Subcutaneous adipose tissue (tissue), 4 donors: ENCODE measurements around the gene METTL26. TPM values are rescaled to one million over a fixed set of nuclear protein-coding genes. Genes with fewer than 3 reads are reported as not detected.

Experiments used
- CTCF ChIP-seq: fragments of 450-650 bp; IDR thresholded peaks from one replicate; pipeline ENCODE4 v1.5.1; 2016; ENCODE audit warnings: low read depth, mild to moderate bottlenecking, control low read depth, antibody characterized with exemption, moderate library complexity
- total RNA-seq, 4 donors: library from RNA; depleted of rRNA; stranded (reverse); fragments of >200 nt; gene quantifications; one replicate each; pipeline ENCODE4 v1.1.0, GENCODE V29; 2016

The METTL26 gene
- total RNA-seq, 4 donors from 2014 or later, result 72.2 to 199 (median 117) TPM

GRCh38 chr16:588889-589657, 47.0 kb downstream of the METTL26 start:
- TF ChIP-seq CTCF, result no peak

GRCh38 chr16:588639-588888, 47.5 kb downstream of the METTL26 start:
- TF ChIP-seq CTCF, result no peak

GRCh38 chr16:586645-587590, 49.2 kb downstream of the METTL26 start:
- TF ChIP-seq CTCF, result no peak

- no peak for TF ChIP-seq CTCF
Measured at GRCh38 chr16:586047-586644, 50.0 kb downstream of the METTL26 start.

GRCh38 chr16:585351-585750, 50.8 kb downstream of the METTL26 start:
- no peak for TF ChIP-seq CTCF

Other genes with a start within 250 kb of the METTL26 start
- gene NME4, start 239.1 kb downstream of the METTL26 start, total RNA-seq, result 100 to 1,000 TPM in 2 of 4 donors, 10 to 100 TPM in 2; 62.1 to 120 (median 96.5) TPM
- gene DECR2, start 234.4 kb downstream of the METTL26 start, total RNA-seq, result 10 to 100 TPM in 3 of 4 donors, 1 to 10 TPM in 1; 9.8 to 54.8 (median 20.3) TPM
- 10 to 100 TPM; 10.9 to 35.0 (median 21.0) TPM for gene RAB11FIP3, start 210.7 kb downstream of the METTL26 start, total RNA-seq
- 10 to 100 TPM in 3 of 4 donors, 1 to 10 TPM in 1; 7.6 to 30.0 (median 13.3) TPM for gene CAPN15, start 108.6 kb downstream of the METTL26 start, total RNA-seq
- not detected for gene PRR35, start 75.9 kb downstream of the METTL26 start, total RNA-seq
- 1 to 10 TPM in 2 of 4 donors, under 1 TPM in 1, not detected in 1; 0.85 to 3.8 (median 2.0) TPM for gene NHLRC4, start 69.3 kb downstream of the METTL26 start, total RNA-seq
- 10 to 100 TPM in 3 of 4 donors, 1 to 10 TPM in 1; 9.5 to 42.0 (median 16.4) TPM for gene PIGQ, start 66.3 kb downstream of the METTL26 start, total RNA-seq
- gene RAB40C, start 46.2 kb downstream of the METTL26 start, total RNA-seq, result 10 to 100 TPM in 2 of 4 donors, 1 to 10 TPM in 2; 7.7 to 32.2 (median 12.3) TPM
- 1 to 10 TPM in 1 of 4 donors, not detected in 3; 1.5 TPM for gene WFIKKN1, start 5.3 kb downstream of the METTL26 start, total RNA-seq
- 10 to 100 TPM; 19.2 to 60.7 (median 39.7) TPM for gene MCRIP2, start 5.5 kb upstream of the METTL26 start, total RNA-seq
- 10 to 100 TPM in 1 of 4 donors, 1 to 10 TPM in 3; 6.7 to 30.1 (median 8.4) TPM for gene WDR90, start 13.1 kb upstream of the METTL26 start, total RNA-seq
- 10 to 100 TPM; 26.2 to 75.4 (median 37.8) TPM for gene RHOT2, start 31.8 kb upstream of the METTL26 start, total RNA-seq
- gene RHBDL1, start 39.4 kb upstream of the METTL26 start, total RNA-seq, result 1 to 10 TPM in 2 of 4 donors, under 1 TPM in 1, not detected in 1; 0.66 to 1.7 (median 1.3) TPM
- gene STUB1, start 44.1 kb upstream of the METTL26 start, total RNA-seq, result 100 to 1,000 TPM; 107 to 244 (median 140) TPM
- 10 to 100 TPM; 27.4 to 67.8 (median 49.3) TPM for gene JMJD8, start 48.0 kb upstream of the METTL26 start, total RNA-seq
- 10 to 100 TPM in 1 of 4 donors, 1 to 10 TPM in 3; 4.4 to 12.1 (median 6.4) TPM for gene WDR24, start 54.1 kb upstream of the METTL26 start, total RNA-seq
- not detected for gene FBXL16, start 69.5 kb upstream of the METTL26 start, total RNA-seq
- gene METRN, start 78.8 kb upstream of the METTL26 start, total RNA-seq, result 10 to 100 TPM; 13.3 to 29.5 (median 26.0) TPM
- 10 to 100 TPM; 12.6 to 55.6 (median 23.7) TPM for gene ANTKMT, start 84.8 kb upstream of the METTL26 start, total RNA-seq
- gene CCDC78, start 90.1 kb upstream of the METTL26 start, total RNA-seq, result 1 to 10 TPM in 2 of 4 donors, under 1 TPM in 1, not detected in 1; 0.44 to 2.5 (median 1.5) TPM
- 1 to 10 TPM; 1.1 to 5.6 (median 2.6) TPM for gene HAGHL, start 90.8 kb upstream of the METTL26 start, total RNA-seq
- gene CIAO3, start 104.7 kb upstream of the METTL26 start, total RNA-seq, result 10 to 100 TPM; 17.6 to 39.0 (median 22.5) TPM
- under 1 TPM in 2 of 4 donors, not detected in 2; 0.44 to 0.82 TPM for gene MSLN, start 124.4 kb upstream of the METTL26 start, total RNA-seq
- 10 to 100 TPM in 3 of 4 donors, 1 to 10 TPM in 1; 9.9 to 13.0 (median 11.7) TPM for gene RPUSD1, start 152.1 kb upstream of the METTL26 start, total RNA-seq
- 10 to 100 TPM in 1 of 4 donors, 1 to 10 TPM in 3; 4.4 to 16.0 (median 8.9) TPM for gene CHTF18, start 152.3 kb upstream of the METTL26 start, total RNA-seq
- not detected for gene GNG13, start 164.4 kb upstream of the METTL26 start, total RNA-seq